Body of pancreas (tissue), 4 donors: ENCODE results near the gene ATP6V1A. TPM values are rescaled to one million over a fixed set of nuclear protein-coding genes. Genes with fewer than 3 reads are reported as not detected.
A peak's percentile ranks its signal among the peaks of the same experiment; 100 is the strongest.

Experiments
- ATAC-seq: fragments of 150-250 bp; one replicate; pipeline ENCODE4 v1.9.1; 2016
- DNase-seq, 4 donors: peaks; one replicate each; pipeline ENCODE4 v3.0.0-alpha.2; 2019
- H3K27ac ChIP-seq, 4 donors: fragments of 200-600 bp; sonication (generic); 1 replicate in 3 of 4; 2 replicates in 1 of 4; pipeline versions ENCODE4 v1.5.1 to v1.6.1; 2016 to 2019; ENCODE audit warnings: mild to moderate bottlenecking in 1 of 4, mixed read lengths in 1 of 4, moderate library complexity in 1 of 4
- H3K27me3 ChIP-seq, 2 donors: fragments of 200-600 bp; sonication (generic); one replicate each; pipeline ENCODE4 v1.6.0; 2016; ENCODE audit warnings: mild to moderate bottlenecking in 1 of 2
- H3K36me3 ChIP-seq, 2 donors: fragments of 200-600 bp; sonication (generic); replicated peaks in 1 of 2; 2 replicates each; pipeline ENCODE4 v1.5.1; 2016; ENCODE audit warnings: low read depth in 2 of 2; ENCODE audit not compliant: insufficient read depth in 1 of 2
- H3K4me1 ChIP-seq: fragments of 200-600 bp; sonication (generic); one replicate; pipeline ENCODE4 v1.6.0; 2016
- H3K4me3 ChIP-seq, 2 donors: fragments of 200-600 bp; sonication (generic); 1 replicate in 1 of 2; 2 replicates in 1 of 2; pipeline ENCODE4 v1.5.1; 2016 to 2019
- H3K9me3 ChIP-seq, 3 donors: fragments of 200-600 bp; sonication (generic); 1 replicate in 2 of 3; 2 replicates in 1 of 3; pipeline ENCODE4 v1.5.1; 2016
- POLR2A ChIP-seq, 3 donors: fragments of 450-650 bp; IDR thresholded peaks; one replicate each; pipeline ENCODE4 v1.6.1; 2016; ENCODE audit warnings: antibody characterized with exemption in 3 of 3, mild to moderate bottlenecking in 2 of 3
- WGBS, 2 donors: methylation state at CpG; one replicate each; pipeline ENCODE4 v1.1.5; 2017; 5-methylcytosine and 5-hydroxymethylcytosine counted together
- intact Hi-C: fragments of 100-400 bp; cut with DNase I; formaldehyde crosslinking; loops from one replicate; pipeline ENCODE4 v1.15.1; 2023
- total RNA-seq, 2 donors: library from RNA; depleted of rRNA; stranded (reverse); fragments of >200 nt; gene quantifications; one replicate each; pipeline ENCODE4 v1.1.0, GENCODE V29; 2016
- TF ChIP-seq, protein P1 (sequence below), 7 experiments: fragments of 450-650 bp in 4 of 7; fragments of 200-600 bp in 3 of 7; sonication (generic) in 3 of 7; IDR thresholded peaks; one replicate each; pipeline ENCODE4 v1.5.1; 2016 to 2019; ENCODE audit warnings: antibody characterized with exemption in 7 of 7

Gene ATP6V1A
- total RNA-seq, 2 donors from 2014 or later, result 25.4 to 31.3 TPM

GRCh38 chr3:113731694-113732093 lies 15.1 kb upstream of the ATP6V1A start:
- 81 to 82% methylated on average over 4 of the region's 4 CpGs for WGBS, 2 donors
- intact Hi-C loops, result loop anchor here (10.0 kb wide), 1 partner anchor 183 kb away; no protein-coding TSS in a partner anchor
- Histone ChIP-seq H3K4me3 (no peak overlapping the region), H3K9me3 (no peaks in the 10 kb centered on the region), H3K4me1 (peaks cover 5% of the 10 kb centered on the region), H3K36me3 (no peaks in the 10 kb centered on the region), H3K27me3 (no peaks in the 10 kb centered on the region), H3K27ac (no peak overlapping the region)
- TF ChIP-seq, protein P1, sequence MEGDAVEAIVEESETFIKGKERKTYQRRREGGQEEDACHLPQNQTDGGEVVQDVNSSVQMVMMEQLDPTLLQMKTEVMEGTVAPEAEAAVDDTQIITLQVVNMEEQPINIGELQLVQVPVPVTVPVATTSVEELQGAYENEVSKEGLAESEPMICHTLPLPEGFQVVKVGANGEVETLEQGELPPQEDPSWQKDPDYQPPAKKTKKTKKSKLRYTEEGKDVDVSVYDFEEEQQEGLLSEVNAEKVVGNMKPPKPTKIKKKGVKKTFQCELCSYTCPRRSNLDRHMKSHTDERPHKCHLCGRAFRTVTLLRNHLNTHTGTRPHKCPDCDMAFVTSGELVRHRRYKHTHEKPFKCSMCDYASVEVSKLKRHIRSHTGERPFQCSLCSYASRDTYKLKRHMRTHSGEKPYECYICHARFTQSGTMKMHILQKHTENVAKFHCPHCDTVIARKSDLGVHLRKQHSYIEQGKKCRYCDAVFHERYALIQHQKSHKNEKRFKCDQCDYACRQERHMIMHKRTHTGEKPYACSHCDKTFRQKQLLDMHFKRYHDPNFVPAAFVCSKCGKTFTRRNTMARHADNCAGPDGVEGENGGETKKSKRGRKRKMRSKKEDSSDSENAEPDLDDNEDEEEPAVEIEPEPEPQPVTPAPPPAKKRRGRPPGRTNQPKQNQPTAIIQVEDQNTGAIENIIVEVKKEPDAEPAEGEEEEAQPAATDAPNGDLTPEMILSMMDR (IDR thresholded peaks at IDR 0.05), result no peak
- TF ChIP-seq POLR2A (IDR thresholded peaks at IDR 0.05), result no peak
- no peak for DNase-seq
- no peak for ATAC-seq

DNA sequence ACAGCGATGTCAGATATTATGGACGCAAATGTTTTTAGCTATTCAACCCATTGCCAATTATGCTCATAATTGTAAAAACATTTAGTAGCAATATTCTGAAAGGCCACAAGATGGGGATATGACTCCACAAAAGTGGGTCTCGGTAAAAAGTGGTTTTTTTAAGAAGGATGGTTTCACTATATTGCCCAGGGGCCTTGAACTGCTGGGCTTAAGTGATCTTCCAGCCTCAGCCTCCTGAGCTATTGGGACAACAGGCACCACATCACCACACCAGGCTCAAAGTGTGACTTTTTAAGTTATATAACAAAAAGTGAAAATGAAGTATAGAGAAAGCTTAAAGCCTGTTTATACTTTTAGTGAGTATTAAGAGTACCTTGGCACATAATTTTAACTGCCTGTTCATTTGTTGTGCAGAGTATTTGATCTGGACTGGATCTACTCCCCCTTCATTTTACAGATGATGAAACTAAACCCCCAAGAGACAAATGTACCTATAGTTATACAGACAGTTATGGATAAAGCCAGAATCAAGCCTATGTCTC lies 10.2 kb upstream of the ATP6V1A start:
- DNase-seq (no peak), ATAC-seq (peak; percentile 80)
- H3K4me3 ChIP-seq, result no peak overlapping the region
- 6% methylated on average over 3 of the region's 3 CpGs for WGBS, 2 donors
- intact Hi-C loops, result loop anchor here (10.0 kb wide), 1 partner anchor 178 kb away; no protein-coding TSS in a partner anchor
- TF ChIP-seq POLR2A (IDR thresholded peaks at IDR 0.05), result no peak
- TF ChIP-seq, protein P1 (IDR thresholded peaks at IDR 0.05), result peak; percentile 35 to 84 (median 69)
- peaks cover 26% of the 10 kb centered on the region for H3K4me1 ChIP-seq
- no peaks in the 10 kb centered on the region for H3K27me3 ChIP-seq
- H3K27ac ChIP-seq, result peak overlapping the region in 1 of 4 donors; percentile 11
- no peaks in the 10 kb centered on the region for H3K36me3 ChIP-seq
- H3K9me3 ChIP-seq, result no peaks in the 10 kb centered on the region

DNA sequence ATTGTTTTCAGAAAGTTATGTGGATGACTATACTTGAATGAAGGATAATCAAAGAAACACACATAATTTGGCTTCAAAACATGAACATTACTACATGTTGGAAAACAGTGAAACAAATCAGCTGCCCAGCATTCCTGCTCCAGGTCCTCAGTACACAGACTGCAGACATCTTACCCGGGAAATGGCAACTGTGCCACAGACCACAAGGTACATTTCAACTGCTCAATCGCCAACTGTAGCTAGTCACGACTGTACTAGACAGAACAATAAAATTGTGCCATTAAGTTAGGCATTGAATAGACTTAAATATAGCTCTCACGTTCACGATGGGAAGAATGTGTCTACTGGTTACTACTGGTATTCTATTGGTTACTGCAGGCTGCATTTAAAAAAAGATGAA lies 5.7 kb upstream of the ATP6V1A start:
- no peak for ATAC-seq

DNA sequence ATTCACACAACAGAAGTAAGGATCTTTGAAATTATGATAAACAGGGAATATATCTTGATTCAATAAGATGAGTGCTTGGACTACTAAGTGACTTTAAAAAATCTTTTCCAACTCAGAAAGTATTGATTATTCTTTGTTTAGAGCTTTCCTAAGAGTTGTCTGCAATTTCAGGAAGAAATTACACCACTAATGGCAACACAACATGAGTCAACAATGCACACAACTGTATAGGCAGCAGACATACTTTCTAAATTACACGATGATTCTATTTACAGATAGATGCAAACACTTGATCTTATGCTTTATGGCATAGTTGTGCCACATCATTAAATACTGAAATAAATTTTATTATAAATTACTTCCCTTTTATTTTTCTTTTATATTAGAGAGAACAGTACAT lies 5.2 kb upstream of the ATP6V1A start:
- 32 to 39% methylated on average over 1 of the region's 1 CpG for WGBS, 2 donors
- H3K27me3 ChIP-seq, result no peaks in the 10 kb centered on the region
- H3K36me3 ChIP-seq, result no peaks in the 10 kb centered on the region
- TF ChIP-seq POLR2A (IDR thresholded peaks at IDR 0.05), result no peak
- TF ChIP-seq, protein P1 (IDR thresholded peaks at IDR 0.05), result no peak
- ATAC-seq (no peak), DNase-seq (no peak)
- no peak overlapping the region for H3K4me3 ChIP-seq
- H3K9me3 ChIP-seq, result no peaks in the 10 kb centered on the region
- intact Hi-C loops, result no loop called here
- H3K27ac ChIP-seq, result no peak overlapping the region
- H3K4me1 ChIP-seq, result peaks cover 50% of the 10 kb centered on the region

More for the DNA sequence above, 5.7 kb upstream of the ATP6V1A start:
- intact Hi-C loops, result no loop called here
- TF ChIP-seq, protein P1 (IDR thresholded peaks at IDR 0.05), result no peak
- no peak for TF ChIP-seq POLR2A (IDR thresholded peaks at IDR 0.05)
- H3K4me3 ChIP-seq, result no peak overlapping the region
- DNase-seq, result no peak
- WGBS, 2 donors, result 36 to 41% methylated on average over 5 of the region's 5 CpGs
- peaks cover 55% of the 10 kb centered on the region for H3K4me1 ChIP-seq
- H3K36me3 ChIP-seq, result no peaks in the 10 kb centered on the region
- H3K9me3 ChIP-seq, result no peaks in the 10 kb centered on the region
- H3K27me3 ChIP-seq, result no peaks in the 10 kb centered on the region
- no peak overlapping the region for H3K27ac ChIP-seq

- peaks cover 50% of the 10 kb centered on the region for H3K4me1 ChIP-seq
- H3K36me3 ChIP-seq, result no peaks in the 10 kb centered on the region
- no peaks in the 10 kb centered on the region for H3K27me3 ChIP-seq
- no peaks in the 10 kb centered on the region for H3K9me3 ChIP-seq
- WGBS, 2 donors, result 42 to 49% methylated on average over 7 of the region's 7 CpGs
- DNase-seq (no peak), ATAC-seq (no peak)
- H3K4me3 ChIP-seq, result no peak overlapping the region
- no peak overlapping the region for H3K27ac ChIP-seq
- intact Hi-C loops, result no loop called here
- TF ChIP-seq, protein P1 (IDR thresholded peaks at IDR 0.05), result no peak
Observed at GRCh38 chr3:113743006-113743630, 3.7 kb upstream of the ATP6V1A start.
